ENCODE measurements around the gene KANSL1. TPM values are rescaled to one million over a fixed set of nuclear protein-coding genes. Genes with fewer than 3 reads are reported as not detected.
A peak's percentile ranks its signal among the peaks of the same experiment; 100 is the strongest.

The KANSL1 gene
- total RNA-seq, 4 donors from 2014 or later: 91.3 to 120 (median 105) TPM

DNA sequence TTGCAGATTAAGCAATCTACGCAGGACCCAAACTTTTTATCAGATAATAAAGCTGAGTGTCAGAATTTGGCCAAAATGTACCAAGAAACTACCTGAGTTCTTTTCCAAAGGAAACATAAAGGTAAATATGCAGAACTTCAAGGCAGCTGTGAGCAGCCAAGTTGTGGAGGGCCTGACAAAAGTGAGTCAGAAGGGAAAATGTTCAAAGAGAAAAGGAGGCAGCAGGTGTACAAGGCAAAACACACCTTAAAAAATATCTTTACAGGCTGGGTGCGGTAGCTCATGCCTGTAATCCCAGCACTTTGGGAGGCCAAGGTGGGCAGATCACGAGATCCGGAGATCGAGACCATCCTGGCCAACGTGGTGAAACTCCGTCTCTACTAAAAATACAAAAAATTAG, 7.0 kb upstream of the KANSL1 start:
- Histone ChIP-seq H3K9me3 (no peaks in the 10 kb centered on the region), H3K27ac (no peak overlapping the region), H3K4me3 (no peak overlapping the region), H3K27me3 (no peaks in the 10 kb centered on the region), H3K4me1 (peaks cover 0 to 22% (median 10%) of the 10 kb centered on the region in 4 donors), H3K36me3 (no peaks in the 10 kb centered on the region)
- no peak for DNase-seq (ENCODE audit: low spot score in 2 of 2)
- TF ChIP-seq, protein P1, sequence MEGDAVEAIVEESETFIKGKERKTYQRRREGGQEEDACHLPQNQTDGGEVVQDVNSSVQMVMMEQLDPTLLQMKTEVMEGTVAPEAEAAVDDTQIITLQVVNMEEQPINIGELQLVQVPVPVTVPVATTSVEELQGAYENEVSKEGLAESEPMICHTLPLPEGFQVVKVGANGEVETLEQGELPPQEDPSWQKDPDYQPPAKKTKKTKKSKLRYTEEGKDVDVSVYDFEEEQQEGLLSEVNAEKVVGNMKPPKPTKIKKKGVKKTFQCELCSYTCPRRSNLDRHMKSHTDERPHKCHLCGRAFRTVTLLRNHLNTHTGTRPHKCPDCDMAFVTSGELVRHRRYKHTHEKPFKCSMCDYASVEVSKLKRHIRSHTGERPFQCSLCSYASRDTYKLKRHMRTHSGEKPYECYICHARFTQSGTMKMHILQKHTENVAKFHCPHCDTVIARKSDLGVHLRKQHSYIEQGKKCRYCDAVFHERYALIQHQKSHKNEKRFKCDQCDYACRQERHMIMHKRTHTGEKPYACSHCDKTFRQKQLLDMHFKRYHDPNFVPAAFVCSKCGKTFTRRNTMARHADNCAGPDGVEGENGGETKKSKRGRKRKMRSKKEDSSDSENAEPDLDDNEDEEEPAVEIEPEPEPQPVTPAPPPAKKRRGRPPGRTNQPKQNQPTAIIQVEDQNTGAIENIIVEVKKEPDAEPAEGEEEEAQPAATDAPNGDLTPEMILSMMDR (IDR thresholded peaks at IDR 0.05): no peak
- TF ChIP-seq POLR2A (IDR thresholded peaks at IDR 0.05): no peak
- no peak for TF ChIP-seq EP300 (IDR thresholded peaks at IDR 0.05)
- WGBS, 2 donors: 95 to 97% methylated on average over 7 of the region's 7 CpGs

DNA sequence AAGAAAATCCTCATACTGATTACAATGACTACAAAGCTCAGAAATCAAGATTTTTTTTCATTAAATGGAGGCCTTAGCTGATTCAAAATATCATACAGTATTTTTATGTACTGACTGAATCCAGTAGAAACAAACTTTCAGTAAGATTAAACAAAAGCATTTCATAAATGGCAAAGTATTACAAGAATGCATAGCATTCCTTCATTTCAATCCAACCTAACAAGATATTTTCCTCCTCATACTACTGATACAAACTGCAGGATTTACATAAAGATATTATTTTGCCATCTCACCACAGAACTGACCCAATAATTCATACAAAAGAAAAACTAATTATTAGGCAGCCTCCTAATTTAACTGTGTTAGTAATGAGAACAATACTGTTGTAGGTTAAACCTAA, 6.2 kb upstream of the KANSL1 start:
- no peak for DNase-seq (ENCODE audit: low spot score in 2 of 2)
- no peak for TF ChIP-seq EP300 (IDR thresholded peaks at IDR 0.05)
- TF ChIP-seq POLR2A (IDR thresholded peaks at IDR 0.05): no peak
- TF ChIP-seq, protein P1 (IDR thresholded peaks at IDR 0.05): no peak
- Histone ChIP-seq H3K4me1 (peaks cover 0 to 30% (median 16%) of the 10 kb centered on the region in 4 donors), H3K36me3 (no peaks in the 10 kb centered on the region), H3K4me3 (no peak overlapping the region), H3K27ac (peak overlapping the region in 1 of 4 donors; percentile 8), H3K9me3 (no peaks in the 10 kb centered on the region), H3K27me3 (no peaks in the 10 kb centered on the region)

DNA sequence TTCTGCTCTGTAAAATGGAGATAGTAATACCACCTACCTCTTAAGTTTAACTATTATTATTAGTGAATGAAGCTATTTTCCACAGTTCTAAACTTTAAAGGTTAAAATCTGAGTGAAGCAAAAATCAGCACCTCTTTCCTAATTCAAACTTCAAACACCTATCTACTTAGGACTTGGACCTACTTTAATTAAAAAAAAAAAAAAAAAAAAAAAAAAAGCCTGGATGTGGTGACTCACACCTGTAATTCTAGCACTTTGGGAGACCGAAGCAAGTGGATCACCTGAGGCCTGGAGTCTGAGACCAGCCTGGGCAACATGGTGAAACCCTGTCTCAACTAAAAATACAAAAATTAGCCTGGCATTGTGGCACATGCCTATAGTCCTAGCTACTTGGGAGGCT, 5.0 kb upstream of the KANSL1 start:
- Histone ChIP-seq H3K27me3 (no peaks in the 10 kb centered on the region), H3K4me3 (no peak overlapping the region), H3K4me1 (peaks cover 0 to 33% (median 17%) of the 10 kb centered on the region in 4 donors), H3K9me3 (no peaks in the 10 kb centered on the region), H3K27ac (no peak overlapping the region), H3K36me3 (no peaks in the 10 kb centered on the region)
- DNase-seq (ENCODE audit: low spot score in 2 of 2): no peak
- no peak for TF ChIP-seq POLR2A (IDR thresholded peaks at IDR 0.05)
- TF ChIP-seq, protein P1 (IDR thresholded peaks at IDR 0.05): no peak
- WGBS, 2 donors: 96 to 100% methylated on average over 1 of the region's 1 CpG

DNA sequence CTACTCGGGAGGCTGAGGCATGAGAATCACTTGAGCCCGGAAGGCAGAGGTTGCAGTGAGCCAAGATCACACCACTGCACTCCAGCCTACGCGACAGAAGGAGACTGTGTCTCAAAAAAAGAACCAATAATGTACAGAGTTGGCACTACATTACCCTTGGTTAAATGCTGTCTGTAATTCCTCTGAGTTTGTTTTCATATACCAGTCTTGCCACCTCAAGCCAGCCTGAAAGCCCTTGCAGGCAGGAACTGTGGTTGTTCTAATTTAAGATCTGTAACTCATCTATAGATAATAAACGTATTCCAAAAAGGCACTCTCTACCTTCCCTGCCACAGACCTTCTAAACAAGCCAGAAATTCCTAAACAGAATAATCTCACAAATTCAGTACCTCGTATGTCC, 4.3 kb upstream of the KANSL1 start:
- H3K36me3 ChIP-seq: no peaks in the 10 kb centered on the region
- no peaks in the 10 kb centered on the region for H3K9me3 ChIP-seq
- H3K4me1 ChIP-seq: peaks cover 0 to 33% (median 17%) of the 10 kb centered on the region in 4 donors
- H3K27ac ChIP-seq: no peak overlapping the region
- no peak for TF ChIP-seq POLR2A (IDR thresholded peaks at IDR 0.05)
- no peak for TF ChIP-seq EP300 (IDR thresholded peaks at IDR 0.05)
- TF ChIP-seq, protein P1 (IDR thresholded peaks at IDR 0.05): no peak
- no peak for DNase-seq (ENCODE audit: low spot score in 2 of 2)
- no peaks in the 10 kb centered on the region for H3K27me3 ChIP-seq
- WGBS, 2 donors: 90 to 91% methylated on average over 6 of the region's 6 CpGs
- H3K4me3 ChIP-seq: no peak overlapping the region

DNA sequence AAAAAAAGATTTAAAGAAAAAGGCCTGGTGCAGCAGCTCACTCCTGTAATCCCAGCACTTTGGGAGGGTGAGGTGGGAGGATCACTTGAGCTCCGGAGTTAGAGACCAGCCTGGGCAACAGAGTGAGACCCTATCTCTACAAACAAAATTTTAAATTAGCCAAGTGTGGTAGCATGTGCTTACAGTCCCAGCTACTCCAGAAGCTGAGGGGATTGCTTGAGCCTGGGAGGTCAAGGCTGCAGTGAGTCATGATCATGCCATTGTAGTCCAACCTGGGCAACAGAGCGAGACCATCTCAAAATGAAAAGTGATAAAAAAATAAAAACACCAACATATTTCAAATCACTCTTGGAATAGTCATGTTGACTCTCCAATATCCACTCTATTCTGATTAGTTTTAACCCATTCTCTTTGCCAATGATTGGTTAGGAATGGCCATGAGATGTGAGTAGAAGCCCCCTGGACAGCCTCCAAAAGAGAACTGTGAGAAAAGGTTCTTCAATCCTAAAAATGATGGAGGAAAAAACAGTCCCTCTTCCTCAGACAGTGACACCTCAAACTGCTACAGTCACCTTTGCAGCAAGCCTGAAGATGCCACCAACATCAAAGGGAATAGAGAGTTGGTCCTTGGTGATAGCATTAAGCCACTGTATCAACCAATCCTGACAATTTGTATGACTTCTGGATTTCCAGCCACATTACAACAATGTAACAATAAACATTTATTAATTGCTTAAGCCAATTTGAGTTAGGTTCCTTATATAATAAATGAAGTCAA, 2.9 kb upstream of the KANSL1 start:
- WGBS, 2 donors: 98% methylated on average over 2 of the region's 2 CpGs
- no peak for DNase-seq (ENCODE audit: low spot score in 2 of 2)
- no peaks in the 10 kb centered on the region for H3K36me3 ChIP-seq
- H3K27me3 ChIP-seq: no peaks in the 10 kb centered on the region
- no peak overlapping the region for H3K27ac ChIP-seq
- TF ChIP-seq, protein P1 (IDR thresholded peaks at IDR 0.05): no peak
- TF ChIP-seq POLR2A (IDR thresholded peaks at IDR 0.05) (no peak), EP300 (IDR thresholded peaks at IDR 0.05) (no peak)
- H3K9me3 ChIP-seq: no peaks in the 10 kb centered on the region
- H3K4me1 ChIP-seq: peaks cover 0 to 33% (median 18%) of the 10 kb centered on the region in 4 donors
- H3K4me3 ChIP-seq: no peak overlapping the region
